SK-N-MC (cell line): ENCODE results near the gene ACAP2.

Experiments used
- EZH2 ChIP-seq: fragments of 200-600 bp; sonication (generic); IDR thresholded peaks from one replicate; pipeline ENCODE4 v1.6.1; 2017; ENCODE audit warnings: antibody characterized with exemption
- FOXP2 ChIP-seq: optimal IDR thresholded peaks from 2 replicates; pipeline ENCODE3; 2011; ENCODE audit warnings: mild to moderate bottlenecking, moderate library complexity; ENCODE audit not compliant: insufficient read depth; ENCODE audit errors: extremely low read length, control extremely low read depth
- POLR2AphosphoS5 ChIP-seq: IDR thresholded peaks from 2 replicates; pipeline ENCODE4 v1.6.1; 2012; ENCODE audit warnings: mild to moderate bottlenecking, low read depth, low read length, borderline replicate concordance

GRCh38 chr3:195256639-195257453 lies 186.0 kb downstream of the ACAP2 start:
- TF ChIP-seq POLR2AphosphoS5 (no peak), EZH2 (no peak), FOXP2 (no peak)
